Colonic mucosa (tissue), 4 donors: ENCODE data around the gene DGKB. TPM values are rescaled to one million over a fixed set of nuclear protein-coding genes. Genes with fewer than 3 reads are reported as not detected.

Experiments
- DNase-seq: peaks from one replicate; pipeline ENCODE4 v3.0.0-alpha.2; 2020
- H3K27ac ChIP-seq: fragments of 200-600 bp; one replicate; pipeline ENCODE4 v1.8.0; 2021
- H3K27me3 ChIP-seq: fragments of 200-600 bp; one replicate; pipeline ENCODE4 v1.8.0; 2021
- H3K36me3 ChIP-seq: fragments of 200-600 bp; one replicate; pipeline ENCODE4 v1.8.0; 2021
- H3K4me1 ChIP-seq: fragments of 200-600 bp; one replicate; pipeline ENCODE4 v1.8.0; 2021; ENCODE audit warnings: mild to moderate bottlenecking
- H3K4me3 ChIP-seq: fragments of 200-600 bp; one replicate; pipeline ENCODE4 v1.8.0; 2021
- H3K9ac ChIP-seq, 2 donors: one replicate each; pipeline ENCODE4 v1.7.0; 2013; ENCODE audit warnings: control low read depth in 2 of 2, low read depth in 2 of 2, low read length in 2 of 2
- H3K9me3 ChIP-seq: fragments of 200-600 bp; one replicate; pipeline ENCODE4 v1.8.0; 2021
- intact Hi-C: fragments of 100-400 bp; cut with DNase I; formaldehyde crosslinking; loops from one replicate; pipeline ENCODE4 v1.14.1; 2022
- total RNA-seq, 2 donors: library from RNA; stranded (reverse); fragmentation: NEBNext Ultra II Directional in 1 of 2; extraction: Animal tissue kit (Norgen Biotek cat#: 25700) in 1 of 2; gene quantifications; one replicate each; pipeline ENCODE4 v1.2.1, GENCODE V29; 2021
- TF ChIP-seq, protein P1 (sequence below): fragments of 200-600 bp; IDR thresholded peaks from one replicate; pipeline ENCODE4 v1.8.0; 2022; ENCODE audit warnings: antibody characterized with exemption, mild to moderate bottlenecking
- donor health status: healthy.
- donor health status: DM: no; HTN: no; CAD: no.
- donor health status: DM: no; HTN: no; CAD: no.

DGKB gene
- total RNA-seq, 2 donors from 2014 or later = 0.25 to 0.61 TPM

DNA sequence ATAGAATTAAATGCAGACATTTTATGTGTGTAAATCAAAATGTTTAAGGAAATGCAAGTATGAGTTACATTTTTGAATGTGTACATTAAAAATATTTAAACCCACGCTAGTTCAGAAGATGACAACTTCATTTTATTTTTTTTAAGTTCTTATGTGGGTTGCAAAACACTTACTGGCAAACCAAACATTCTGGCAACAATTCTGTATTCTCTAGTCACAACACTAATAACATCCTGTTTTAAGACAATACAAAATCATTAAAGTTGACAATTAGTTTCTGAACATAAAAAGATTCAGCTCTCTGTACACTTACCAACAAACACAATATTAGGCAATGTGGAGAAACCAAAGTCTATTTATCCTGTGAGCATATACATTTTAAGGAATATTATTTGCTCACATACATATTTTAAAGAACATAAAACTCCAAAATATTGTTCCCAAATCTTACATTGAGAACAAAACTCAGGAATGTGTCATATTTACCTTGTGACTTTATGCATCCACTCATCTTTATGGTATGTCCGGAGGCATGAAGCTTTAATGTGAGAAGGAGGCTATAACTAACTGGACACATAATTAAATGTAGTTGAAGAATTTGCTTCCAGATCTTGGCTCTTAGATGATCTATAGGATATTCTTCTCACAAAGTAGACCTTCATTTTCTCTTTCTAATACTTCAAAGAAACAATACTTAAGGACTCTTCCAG, 134.7 kb downstream of the DGKB start:
- Histone ChIP-seq H3K27ac (no peak overlapping the region), H3K4me1 (no peaks in the 10 kb centered on the region), H3K9ac (no peak overlapping the region), H3K4me3 (no peak overlapping the region), H3K9me3 (no peaks in the 10 kb centered on the region), H3K27me3 (no peaks in the 10 kb centered on the region), H3K36me3 (no peaks in the 10 kb centered on the region)
- intact Hi-C loops = no loop called here
- DNase-seq = no peak
- TF ChIP-seq, protein P1, sequence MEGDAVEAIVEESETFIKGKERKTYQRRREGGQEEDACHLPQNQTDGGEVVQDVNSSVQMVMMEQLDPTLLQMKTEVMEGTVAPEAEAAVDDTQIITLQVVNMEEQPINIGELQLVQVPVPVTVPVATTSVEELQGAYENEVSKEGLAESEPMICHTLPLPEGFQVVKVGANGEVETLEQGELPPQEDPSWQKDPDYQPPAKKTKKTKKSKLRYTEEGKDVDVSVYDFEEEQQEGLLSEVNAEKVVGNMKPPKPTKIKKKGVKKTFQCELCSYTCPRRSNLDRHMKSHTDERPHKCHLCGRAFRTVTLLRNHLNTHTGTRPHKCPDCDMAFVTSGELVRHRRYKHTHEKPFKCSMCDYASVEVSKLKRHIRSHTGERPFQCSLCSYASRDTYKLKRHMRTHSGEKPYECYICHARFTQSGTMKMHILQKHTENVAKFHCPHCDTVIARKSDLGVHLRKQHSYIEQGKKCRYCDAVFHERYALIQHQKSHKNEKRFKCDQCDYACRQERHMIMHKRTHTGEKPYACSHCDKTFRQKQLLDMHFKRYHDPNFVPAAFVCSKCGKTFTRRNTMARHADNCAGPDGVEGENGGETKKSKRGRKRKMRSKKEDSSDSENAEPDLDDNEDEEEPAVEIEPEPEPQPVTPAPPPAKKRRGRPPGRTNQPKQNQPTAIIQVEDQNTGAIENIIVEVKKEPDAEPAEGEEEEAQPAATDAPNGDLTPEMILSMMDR = no peak

DNA sequence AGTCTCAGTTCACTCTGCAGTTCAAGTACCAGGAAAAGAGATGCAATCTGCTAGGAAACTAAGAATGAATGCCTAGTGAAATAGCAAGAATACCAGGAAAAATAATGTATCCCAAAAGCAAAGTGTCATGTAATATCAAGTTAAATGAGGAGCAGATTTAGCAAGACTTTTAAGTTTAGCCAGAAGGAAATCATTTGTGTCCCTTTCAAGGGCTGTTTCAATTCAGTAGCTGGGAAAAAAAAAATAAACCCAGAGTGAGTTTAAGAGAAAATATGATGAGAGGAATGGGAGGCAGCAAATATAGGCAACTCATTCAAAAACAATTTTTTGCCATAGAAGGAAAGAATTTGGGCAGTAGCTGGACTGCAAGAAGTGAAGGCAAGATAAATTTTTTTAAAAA, 135.8 kb downstream of the DGKB start:
- DNase-seq = no peak
- Histone ChIP-seq H3K36me3 (no peaks in the 10 kb centered on the region), H3K9ac (no peak overlapping the region), H3K27me3 (no peaks in the 10 kb centered on the region), H3K27ac (no peak overlapping the region), H3K9me3 (no peaks in the 10 kb centered on the region), H3K4me3 (no peak overlapping the region), H3K4me1 (no peaks in the 10 kb centered on the region)
- intact Hi-C loops = no loop called here
- TF ChIP-seq, protein P1 = no peak

DNA sequence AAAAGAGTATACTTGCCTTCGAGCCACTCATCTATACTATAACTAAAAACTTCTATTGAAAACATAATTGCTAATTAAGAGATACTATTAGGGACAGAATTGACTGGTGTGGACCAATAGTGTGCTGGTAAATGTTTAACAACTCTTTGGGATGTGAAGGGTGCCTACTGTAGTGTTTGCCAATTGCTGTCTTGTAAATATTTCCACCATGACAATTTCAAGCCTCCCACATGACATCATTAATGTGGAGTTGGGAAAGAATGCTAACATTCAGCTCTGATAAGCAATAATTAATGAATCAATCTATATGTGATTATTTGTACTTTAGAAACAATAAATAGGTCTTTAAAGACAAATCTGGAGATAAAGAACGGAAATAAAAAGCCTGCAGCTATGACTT, 136.8 kb downstream of the DGKB start:
- H3K9me3 ChIP-seq = no peaks in the 10 kb centered on the region
- H3K27me3 ChIP-seq = no peaks in the 10 kb centered on the region
- no peak for DNase-seq
- intact Hi-C loops = no loop called here
- H3K9ac ChIP-seq = no peak overlapping the region
- no peaks in the 10 kb centered on the region for H3K4me1 ChIP-seq
- H3K36me3 ChIP-seq = no peaks in the 10 kb centered on the region
- TF ChIP-seq, protein P1 = no peak
- H3K27ac ChIP-seq = no peak overlapping the region
- no peak overlapping the region for H3K4me3 ChIP-seq

DNA sequence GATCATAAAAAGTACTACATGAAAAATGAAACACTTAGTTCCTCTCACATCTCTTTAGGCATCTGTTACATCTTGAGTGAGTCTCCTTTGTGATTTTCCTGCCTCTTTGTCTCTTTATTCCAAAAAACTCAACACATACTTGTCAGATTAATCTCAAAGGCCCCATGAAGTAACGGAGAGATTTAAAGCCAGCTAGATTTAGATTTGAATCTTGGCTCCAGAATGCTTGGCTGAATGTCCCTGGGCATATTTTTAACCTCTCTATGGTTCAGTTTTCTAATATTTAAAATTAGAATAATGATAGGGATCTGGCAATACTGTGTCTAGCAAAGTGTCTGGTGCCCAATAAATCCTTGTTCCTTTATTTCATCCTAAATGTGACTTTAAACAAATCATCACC, 140.0 kb downstream of the DGKB start:
- H3K9me3 ChIP-seq = no peaks in the 10 kb centered on the region
- no peak overlapping the region for H3K27ac ChIP-seq
- intact Hi-C loops = no loop called here
- TF ChIP-seq, protein P1 = no peak
- H3K27me3 ChIP-seq = no peaks in the 10 kb centered on the region
- H3K36me3 ChIP-seq = no peaks in the 10 kb centered on the region
- H3K9ac ChIP-seq = no peak overlapping the region
- no peak overlapping the region for H3K4me3 ChIP-seq
- no peak for DNase-seq
- H3K4me1 ChIP-seq = no peaks in the 10 kb centered on the region

DNA sequence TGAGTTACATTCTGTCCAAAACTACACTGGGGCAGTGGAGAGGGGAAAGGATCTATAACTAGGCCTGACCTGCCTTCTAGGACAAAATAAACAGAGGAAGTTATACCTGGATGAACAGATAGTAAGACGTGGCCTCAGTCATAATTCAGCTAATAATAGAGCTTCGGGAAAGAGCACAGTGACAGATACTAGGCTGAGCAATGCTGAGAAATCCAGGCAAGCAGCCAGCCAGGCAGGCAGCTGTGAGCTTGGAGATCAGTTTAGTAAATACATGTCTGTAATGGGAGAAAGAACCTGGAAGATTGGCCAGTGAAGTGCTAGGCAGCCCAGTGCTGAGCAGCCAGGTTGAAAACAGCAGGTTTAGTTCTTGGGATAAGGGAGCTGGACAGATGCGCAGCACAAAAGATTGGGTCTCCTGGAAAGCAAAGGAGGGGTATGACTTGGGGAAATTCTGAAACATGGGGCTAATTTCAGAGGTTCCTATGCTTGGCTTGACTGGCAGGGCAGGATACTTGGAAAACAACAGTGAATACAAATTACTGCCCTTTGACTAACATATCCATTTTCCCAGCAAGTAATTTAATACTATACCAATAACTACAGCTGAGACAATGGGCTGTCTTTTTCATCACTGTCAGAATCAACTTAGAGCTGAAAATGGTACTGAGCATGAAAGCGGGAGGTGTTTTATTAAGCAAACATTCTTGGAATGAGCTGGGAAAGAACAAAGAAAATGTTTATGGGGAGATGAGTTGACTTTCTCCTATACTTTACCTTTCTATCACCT, 140.8 kb downstream of the DGKB start:
- DNase-seq = no peak
- intact Hi-C loops = no loop called here
- TF ChIP-seq, protein P1 = no peak
- H3K4me3 ChIP-seq = no peak overlapping the region
- H3K27me3 ChIP-seq = no peaks in the 10 kb centered on the region
- no peaks in the 10 kb centered on the region for H3K36me3 ChIP-seq
- no peak overlapping the region for H3K9ac ChIP-seq
- H3K9me3 ChIP-seq = no peaks in the 10 kb centered on the region
- H3K4me1 ChIP-seq = no peaks in the 10 kb centered on the region
- no peak overlapping the region for H3K27ac ChIP-seq
